AG04450 (cell line): ENCODE measurements around the gene TP53I11. TPM values are rescaled to one million over a fixed set of nuclear protein-coding genes. Genes with fewer than 3 reads are reported as not detected.
A peak's percentile ranks its signal among the peaks of the same experiment; 100 is the strongest.

Experiments used
- CTCF ChIA-PET: fragments of 300-600, 350-600 bp; formaldehyde crosslinking; extraction: SDS; loops from one replicate; lab custom pipeline; 2022; ENCODE audit warnings: antibody characterized with exemption, inconsistent platforms; lab: Charles Lee
- POLR2A ChIA-PET: fragments of 350-600 bp; formaldehyde crosslinking; extraction: SDS; loops from one replicate; lab custom pipeline; 2021; ENCODE audit warnings: antibody characterized with exemption, inconsistent platforms; lab: Yijun Ruan, JAX
- DNase-seq: peaks from one replicate; pipeline ENCODE4 v3.0.0-alpha.2; 2011; ENCODE audit warnings: low read depth, low spot score
- H3K27ac ChIP-seq: one replicate; pipeline ENCODE4 v1.5.1; 2012; ENCODE audit warnings: low read depth, low read length, control low read depth
- H3K27me3 ChIP-seq: one replicate; pipeline ENCODE4 v1.6.0; 2012; ENCODE audit warnings: low read length; ENCODE audit not compliant: control insufficient read depth, insufficient read depth
- H3K4me3 ChIP-seq: 2 replicates; pipeline ENCODE4 v1.5.1; 2011; ENCODE audit warnings: mild to moderate bottlenecking, low read depth, low read length, control low read depth
- H3K9me3 ChIP-seq: 2 replicates; pipeline ENCODE4 v1.5.1; 2012; ENCODE audit warnings: low read length; ENCODE audit not compliant: control insufficient read depth, insufficient read depth
- CTCF ChIP-seq: IDR thresholded peaks from 2 replicates; pipeline ENCODE4 v1.5.1; 2011; ENCODE audit warnings: low read depth, low read length, control low read depth, inconsistent platforms
- polyA plus RNA-seq: library from polyadenylated mRNA; depleted of rRNA; stranded (reverse); fragments of >200 nt; gene quantifications from 2 replicates; pipeline ENCODE4 v1.2.3, GENCODE V29; 2011

The TP53I11 gene
- polyA plus RNA-seq, 1 experiment, result 6.3 TPM

- no peak for DNase-seq
- peak overlapping the region; percentile 71 for H3K4me3 ChIP-seq
- POLR2A ChIA-PET, result no interaction called here
- peaks cover 33% of the 10 kb centered on the region for H3K27me3 ChIP-seq
- no peak for TF ChIP-seq CTCF
- peaks cover 5% of the 10 kb centered on the region; the same call in 1 of the 2 replicates for H3K9me3 ChIP-seq
- no peak overlapping the region for H3K27ac ChIP-seq
- CTCF ChIA-PET, result interaction anchor here (0.6 to 1.5 kb wide), 7 partner anchors 9 to 154 kb away, joined by 3 to 8 read pairs (median 5); no protein-coding TSS in a partner anchor
Measured at GRCh38 chr11:44950031-44950624, 555 bp downstream of the TP53I11 start.

GRCh38 chr11:44949160-44950030 is 1.3 kb downstream of the TP53I11 start:
- Histone ChIP-seq H3K4me3 (peak overlapping the region; percentile 71), H3K9me3 (peaks cover 5% of the 10 kb centered on the region; the same call in 1 of the 2 replicates), H3K27me3 (peaks cover 33% of the 10 kb centered on the region), H3K27ac (no peak overlapping the region)
- ChIA-PET POLR2A (no interaction called here), CTCF (interaction anchor here (0.6 to 2.4 kb wide), 8 partner anchors 11 to 155 kb away, joined by 4 to 12 read pairs (median 6); no protein-coding TSS in a partner anchor)
- DNase-seq, result no peak
- peak; percentile 51 for TF ChIP-seq CTCF

- ChIA-PET POLR2A (no interaction called here), CTCF (interaction anchor here (1.2 to 2.4 kb wide), 4 partner anchors 11 to 157 kb away, joined by 4 to 22 read pairs (median 8); no protein-coding TSS in a partner anchor)
- H3K27me3 ChIP-seq, result peaks cover 36% of the 10 kb centered on the region
- H3K27ac ChIP-seq, result no peak overlapping the region
- H3K4me3 ChIP-seq, result no peak overlapping the region
- TF ChIP-seq CTCF, result no peak
- peaks cover 5% of the 10 kb centered on the region; the same call in 1 of the 2 replicates for H3K9me3 ChIP-seq
- DNase-seq, result no peak
Measured at GRCh38 chr11:44948155-44948554, 2.5 kb downstream of the TP53I11 start.

GRCh38 chr11:44947114-44947513 is 3.6 kb downstream of the TP53I11 start:
- H3K27ac ChIP-seq, result peak overlapping the region; percentile 11
- DNase-seq, result no peak
- no peak overlapping the region for H3K4me3 ChIP-seq
- TF ChIP-seq CTCF, result no peak
- CTCF ChIA-PET, result interaction anchor here (0.9 to 2.4 kb wide), 3 partner anchors 10 to 156 kb away, joined by 3 to 22 read pairs (median 12); no protein-coding TSS in a partner anchor
- POLR2A ChIA-PET, result no interaction called here
- H3K9me3 ChIP-seq, result peaks cover 5% of the 10 kb centered on the region; the same call in 1 of the 2 replicates
- H3K27me3 ChIP-seq, result peaks cover 32% of the 10 kb centered on the region
